Tibial nerve (tissue), 4 donors: ENCODE results near the gene PCYOX1L. TPM values are rescaled to one million over a fixed set of nuclear protein-coding genes. Genes with fewer than 3 reads are reported as not detected.
A peak's percentile ranks its signal among the peaks of the same experiment; 100 is the strongest.

Experiments used
- DNase-seq, 2 donors: peaks; one replicate each; pipeline ENCODE4 v3.0.0-alpha.2; 2019; ENCODE audit warnings: low spot score in 2 of 2
- H3K27ac ChIP-seq, 4 donors: fragments of 200-600 bp; sonication (generic) in 3 of 4; one replicate each; pipeline ENCODE4 v1.5.1; 2017 to 2019; ENCODE audit warnings: mild to moderate bottlenecking in 1 of 4
- H3K27me3 ChIP-seq, 2 donors: fragments of 200-600 bp; sonication (generic) in 1 of 2; one replicate each; pipeline versions ENCODE4 v1.5.1 to v1.6.0; 2017 to 2019
- H3K36me3 ChIP-seq, 3 donors: fragments of 200-600 bp; sonication (generic); one replicate each; pipeline ENCODE4 v1.5.1; 2018 to 2019
- H3K4me1 ChIP-seq, 4 donors: fragments of 200-600 bp; sonication (generic) in 3 of 4; one replicate each; pipeline ENCODE4 v1.5.1; 2017 to 2019
- H3K4me3 ChIP-seq, 4 donors: fragments of 200-600 bp; sonication (generic) in 3 of 4; one replicate each; pipeline ENCODE4 v1.5.1; 2017 to 2019; ENCODE audit warnings: mild to moderate bottlenecking in 1 of 4, moderate library complexity in 1 of 4
- H3K9me3 ChIP-seq, 4 donors: fragments of 200-600 bp; sonication (generic) in 3 of 4; one replicate each; pipeline ENCODE4 v1.5.1; 2017 to 2019
- EP300 ChIP-seq, 2 donors: sonication (generic); formaldehyde crosslinking; IDR thresholded peaks; one replicate each; pipeline ENCODE4 v1.6.1; 2017; ENCODE audit warnings: antibody characterized with exemption in 2 of 2, mild to moderate bottlenecking in 1 of 2
- POLR2A ChIP-seq, 2 donors: fragments of 450-650 bp; IDR thresholded peaks; one replicate each; pipeline ENCODE4 v1.6.1; 2017; ENCODE audit warnings: antibody characterized with exemption in 2 of 2, mild to moderate bottlenecking in 2 of 2, moderate library complexity in 2 of 2
- WGBS, 2 donors: methylation state at CpG; one replicate each; pipeline ENCODE4 v1.1.5; 2018; 5-methylcytosine and 5-hydroxymethylcytosine counted together
- total RNA-seq, 4 donors: library from RNA; depleted of rRNA; stranded (reverse); fragments of >200 nt; gene quantifications; one replicate each; pipeline ENCODE4 v1.1.0, GENCODE V29; 2016
- TF ChIP-seq, protein P1 (sequence below), 5 experiments: fragments of 200-600 bp in 3 of 5; fragments of 450-650 bp in 2 of 5; sonication (generic) in 3 of 5; IDR thresholded peaks; one replicate each; pipeline ENCODE4 v1.5.1; 2016 to 2019; ENCODE audit warnings: antibody characterized with exemption in 5 of 5, mild to moderate bottlenecking in 3 of 5, moderate library complexity in 2 of 5

The PCYOX1L gene
- total RNA-seq, 4 donors from 2014 or later: 5.0 to 8.2 (median 6.7) TPM

DNA sequence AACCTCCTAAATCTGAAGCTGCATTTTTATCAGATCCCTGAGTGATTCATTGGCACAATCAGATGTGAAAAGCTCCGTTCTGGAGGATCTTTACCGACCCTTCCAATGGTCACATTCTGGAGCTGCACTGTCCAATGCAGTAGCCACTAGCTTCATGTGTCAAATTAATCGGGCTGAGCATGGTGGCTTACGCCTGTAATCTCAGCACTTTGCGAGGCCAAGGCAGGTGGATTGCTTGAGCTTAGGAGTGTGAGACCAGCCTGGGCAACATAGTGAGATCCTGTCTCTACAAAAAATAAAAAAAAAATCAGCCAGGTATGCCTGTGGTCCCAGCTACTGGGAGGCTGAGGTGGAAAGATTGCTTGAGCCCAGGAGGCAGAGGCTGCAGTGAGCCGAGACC, 17.6 kb downstream of the PCYOX1L start:
- TF ChIP-seq POLR2A (IDR thresholded peaks at IDR 0.05): no peak
- H3K27ac ChIP-seq: no peak overlapping the region

DNA sequence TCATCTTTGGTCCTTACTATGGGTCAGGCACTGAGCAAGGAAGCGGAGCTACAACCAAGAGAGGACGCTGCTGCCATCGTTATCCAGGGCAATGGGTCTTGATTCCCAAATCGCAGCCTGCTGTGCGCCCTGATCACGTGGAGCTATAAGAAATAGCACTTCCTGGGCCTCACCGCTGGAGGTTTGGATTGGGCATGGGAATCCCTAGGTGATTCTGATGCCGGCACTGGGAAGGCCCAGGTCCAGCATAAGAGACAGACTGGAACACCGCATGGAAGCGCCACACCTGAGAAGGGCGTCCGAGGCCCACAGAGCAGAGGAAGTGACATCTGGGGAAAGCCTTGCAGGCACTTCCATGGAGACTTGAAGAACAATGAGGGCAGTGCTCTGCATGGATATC, 18.3 kb downstream of the PCYOX1L start:
- H3K4me1 ChIP-seq: peaks cover 0 to 25% (median 0%) of the 10 kb centered on the region in 4 donors
- TF ChIP-seq POLR2A (IDR thresholded peaks at IDR 0.05) (no peak), EP300 (IDR thresholded peaks at IDR 0.05) (no peak)
- TF ChIP-seq, protein P1, sequence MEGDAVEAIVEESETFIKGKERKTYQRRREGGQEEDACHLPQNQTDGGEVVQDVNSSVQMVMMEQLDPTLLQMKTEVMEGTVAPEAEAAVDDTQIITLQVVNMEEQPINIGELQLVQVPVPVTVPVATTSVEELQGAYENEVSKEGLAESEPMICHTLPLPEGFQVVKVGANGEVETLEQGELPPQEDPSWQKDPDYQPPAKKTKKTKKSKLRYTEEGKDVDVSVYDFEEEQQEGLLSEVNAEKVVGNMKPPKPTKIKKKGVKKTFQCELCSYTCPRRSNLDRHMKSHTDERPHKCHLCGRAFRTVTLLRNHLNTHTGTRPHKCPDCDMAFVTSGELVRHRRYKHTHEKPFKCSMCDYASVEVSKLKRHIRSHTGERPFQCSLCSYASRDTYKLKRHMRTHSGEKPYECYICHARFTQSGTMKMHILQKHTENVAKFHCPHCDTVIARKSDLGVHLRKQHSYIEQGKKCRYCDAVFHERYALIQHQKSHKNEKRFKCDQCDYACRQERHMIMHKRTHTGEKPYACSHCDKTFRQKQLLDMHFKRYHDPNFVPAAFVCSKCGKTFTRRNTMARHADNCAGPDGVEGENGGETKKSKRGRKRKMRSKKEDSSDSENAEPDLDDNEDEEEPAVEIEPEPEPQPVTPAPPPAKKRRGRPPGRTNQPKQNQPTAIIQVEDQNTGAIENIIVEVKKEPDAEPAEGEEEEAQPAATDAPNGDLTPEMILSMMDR (IDR thresholded peaks at IDR 0.05): no peak
- H3K9me3 ChIP-seq: no peaks in the 10 kb centered on the region
- H3K27me3 ChIP-seq: no peaks in the 10 kb centered on the region
- H3K27ac ChIP-seq: no peak overlapping the region
- no peak for DNase-seq
- no peak overlapping the region for H3K4me3 ChIP-seq
- H3K36me3 ChIP-seq: peaks cover 0 to 6% (median 0%) of the 10 kb centered on the region in 3 donors
- 93 to 95% methylated on average over 10 to 12 of the region's 12 CpGs for WGBS, 2 donors

More for the DNA sequence above, 17.6 kb downstream of the PCYOX1L start:
- DNase-seq: no peak
- Histone ChIP-seq H3K4me1 (peaks cover 0 to 21% (median 0%) of the 10 kb centered on the region in 4 donors), H3K4me3 (no peak overlapping the region), H3K9me3 (no peaks in the 10 kb centered on the region), H3K27me3 (no peaks in the 10 kb centered on the region), H3K36me3 (peaks cover 0 to 6% (median 0%) of the 10 kb centered on the region in 3 donors)
- 84 to 87% methylated on average over 6 of the region's 6 CpGs for WGBS, 2 donors

DNA sequence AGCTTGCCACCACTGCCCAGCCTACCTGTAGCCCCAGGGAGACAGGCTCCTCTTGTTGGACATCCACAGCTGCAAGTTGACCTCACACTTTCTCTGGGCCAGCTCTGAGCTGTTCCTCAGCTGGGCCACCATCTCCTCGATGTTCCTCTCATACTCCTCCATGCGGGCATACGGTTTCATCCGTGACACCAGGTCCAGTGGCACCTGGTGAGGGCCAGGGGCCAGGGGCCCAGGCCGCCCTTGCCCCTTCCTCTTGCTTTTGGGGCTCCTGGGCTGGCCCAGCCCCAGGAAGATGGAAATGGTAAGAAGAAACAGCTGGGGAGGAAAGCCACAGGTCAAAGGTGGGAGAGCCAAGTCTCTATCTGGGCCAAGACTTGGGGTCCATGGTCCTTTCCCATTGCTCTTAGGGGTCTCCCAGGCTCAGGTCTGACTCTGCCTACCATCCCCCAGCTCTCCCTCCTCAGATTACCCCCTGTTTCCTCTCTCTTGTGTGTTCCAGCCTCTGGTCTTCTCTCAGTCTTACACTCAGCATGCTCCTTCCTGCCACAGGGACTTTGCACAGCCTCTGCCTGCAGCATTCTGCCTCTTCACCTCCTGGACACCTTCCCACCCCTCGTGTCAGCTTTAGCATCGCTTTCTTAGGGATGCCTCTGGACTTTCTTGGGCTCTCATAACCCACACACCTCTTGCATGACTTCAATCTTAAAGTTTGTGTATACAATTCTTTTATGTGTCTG, 19.0 kb downstream of the PCYOX1L start:
- DNase-seq: no peak
- Histone ChIP-seq H3K27ac (no peak overlapping the region), H3K9me3 (no peaks in the 10 kb centered on the region), H3K4me1 (peaks cover 0 to 27% (median under 1%) of the 10 kb centered on the region in 4 donors), H3K36me3 (peaks cover 0 to 6% (median 0%) of the 10 kb centered on the region in 3 donors), H3K4me3 (no peak overlapping the region), H3K27me3 (no peaks in the 10 kb centered on the region)
- TF ChIP-seq, protein P1 (IDR thresholded peaks at IDR 0.05): no peak
- TF ChIP-seq EP300 (IDR thresholded peaks at IDR 0.05): no peak
- TF ChIP-seq POLR2A (IDR thresholded peaks at IDR 0.05): no peak
- WGBS, 2 donors: 92 to 93% methylated on average over 7 of the region's 7 CpGs

DNA sequence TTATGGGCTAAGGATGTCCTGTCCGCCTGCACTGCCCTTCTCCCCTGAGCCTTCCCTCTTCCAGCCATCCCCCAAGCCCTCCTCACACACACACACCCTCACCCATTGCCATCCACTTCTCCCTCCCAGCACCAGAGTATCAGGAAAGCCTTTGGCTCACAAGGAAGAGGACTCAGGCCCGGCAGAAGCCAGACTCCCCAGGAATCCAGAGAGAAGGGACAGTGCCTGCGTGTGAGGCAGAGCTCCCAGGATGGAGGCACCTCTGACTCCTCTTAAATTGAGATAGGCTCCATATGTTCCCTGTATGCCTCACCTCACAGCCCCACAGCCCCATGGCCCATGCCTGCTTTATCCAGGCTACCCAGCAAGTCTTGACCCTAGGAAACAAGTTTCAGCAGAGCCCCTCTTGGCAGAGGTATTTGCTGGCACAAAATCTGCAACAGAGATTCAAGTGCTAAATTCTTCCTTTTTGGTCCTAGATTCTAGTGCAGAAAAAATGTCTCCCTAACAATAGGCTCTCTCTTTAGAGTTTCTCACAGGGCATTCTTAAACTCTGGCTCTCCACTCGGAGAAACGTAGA, 20.5 kb downstream of the PCYOX1L start:
- DNase-seq: no peak

DNA sequence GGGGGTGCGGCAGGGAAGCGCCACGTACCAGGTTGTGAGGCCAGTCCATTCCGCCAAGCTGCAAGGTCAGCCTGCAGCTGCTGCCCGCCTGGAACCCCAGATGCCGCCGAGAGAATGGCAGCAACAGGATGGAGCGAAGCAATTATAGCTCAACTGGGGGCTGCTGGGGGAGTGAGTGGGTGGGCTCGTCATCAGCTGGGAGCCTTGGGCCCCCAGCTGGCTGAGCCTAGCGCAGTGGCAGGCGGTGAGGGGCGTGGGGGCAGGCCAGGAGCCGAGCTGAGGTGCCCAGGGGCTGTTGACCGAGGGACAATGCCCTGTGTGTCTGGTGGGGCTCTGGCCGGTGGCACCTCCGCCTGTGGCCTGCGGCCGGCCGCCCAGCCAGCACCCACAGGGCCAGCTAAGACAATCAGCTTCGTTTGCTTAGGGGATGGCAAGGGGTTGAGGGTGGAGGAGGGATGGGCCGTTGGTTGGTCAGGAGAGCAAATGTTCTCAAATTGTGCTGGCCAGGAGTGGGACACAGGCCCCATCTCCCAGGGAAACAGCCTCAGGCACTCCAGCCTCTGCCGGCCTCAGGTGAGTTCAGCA, 21.4 kb downstream of the PCYOX1L start, which contains the start of gene IL17B:
Gene IL17B (minus strand): TSS at position 116 of the 585 bp plus-strand sequence. CDS start 67 bp downstream, at position 49.
- Histone ChIP-seq H3K27me3 (no peaks in the 10 kb centered on the region), H3K4me3 (peak within 1 kb of the TSS in 1 of 4 donors; percentile 17), H3K4me1 (peaks cover 0 to 49% (median 5%) of the 10 kb centered on the region in 4 donors), H3K27ac (peak within 1 kb of the TSS; percentile 16 to 83 (median 66)), H3K36me3 (peaks cover 0 to 4% (median 0%) of the 10 kb centered on the region in 3 donors), H3K9me3 (no peaks in the 10 kb centered on the region)
- TF ChIP-seq POLR2A (IDR thresholded peaks at IDR 0.05): peak in 1 of 2 donors; percentile 5
- TF ChIP-seq, protein P1 (IDR thresholded peaks at IDR 0.05): no peak
- DNase-seq: no peak
- 58% methylated on average over 21 to 22 of the region's 22 CpGs for WGBS, 2 donors

More for the DNA sequence above, 20.5 kb downstream of the PCYOX1L start:
- WGBS, 2 donors: 33 to 35% methylated on average over 4 to 5 of the region's 5 CpGs
- Histone ChIP-seq H3K9me3 (no peaks in the 10 kb centered on the region), H3K27me3 (no peaks in the 10 kb centered on the region), H3K36me3 (peaks cover 0 to 6% (median 0%) of the 10 kb centered on the region in 3 donors), H3K4me1 (peaks cover 0 to 42% (median 5%) of the 10 kb centered on the region in 4 donors), H3K4me3 (peak overlapping the region in 1 of 4 donors; percentile 17), H3K27ac (peak overlapping the region; percentile 16 to 83 (median 66))
- TF ChIP-seq, protein P1 (IDR thresholded peaks at IDR 0.05): no peak
- no peak for TF ChIP-seq POLR2A (IDR thresholded peaks at IDR 0.05)
- TF ChIP-seq EP300 (IDR thresholded peaks at IDR 0.05): no peak
